ENCODE measurements around the gene GZMM.

Gene GZMM

DNA sequence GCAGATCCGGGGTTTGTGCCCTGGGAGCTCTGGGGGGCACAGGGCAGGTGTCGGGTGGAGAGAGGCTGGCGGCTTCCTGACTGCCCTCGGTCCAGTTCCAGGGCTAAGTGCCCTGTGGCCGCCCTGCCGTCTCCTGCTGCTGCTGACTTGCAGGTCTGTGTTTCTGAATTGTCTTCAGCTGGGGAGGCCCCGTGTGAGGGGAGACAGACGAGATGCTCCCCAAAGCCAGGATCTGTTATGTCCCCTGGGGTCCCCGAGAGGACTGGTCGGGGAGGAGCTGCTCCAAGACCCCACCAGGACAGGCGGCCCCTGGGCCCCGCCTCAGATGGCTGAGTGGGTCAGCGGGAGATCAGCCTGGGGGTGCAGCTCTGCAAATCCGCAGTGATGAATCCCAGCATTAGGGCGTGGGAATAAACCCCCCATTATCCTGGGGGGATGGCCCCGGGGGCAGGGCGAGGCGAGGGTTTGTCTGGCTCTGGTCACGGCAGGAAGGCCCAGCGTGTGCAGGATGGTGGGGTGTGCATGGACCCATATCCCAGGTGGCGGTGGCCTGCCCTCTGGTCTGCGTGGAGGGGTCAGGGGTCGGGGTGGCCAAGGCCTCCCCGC, 50.5 kb downstream of the GZMM start:
- DNase-seq (ENCODE audit: extremely low read depth, insufficient read length): no peak
- no peaks in the 10 kb centered on the region for H3K36me3 ChIP-seq (ENCODE audit: control insufficient read depth, insufficient read depth, low read length)
- TF ChIP-seq, protein P1, sequence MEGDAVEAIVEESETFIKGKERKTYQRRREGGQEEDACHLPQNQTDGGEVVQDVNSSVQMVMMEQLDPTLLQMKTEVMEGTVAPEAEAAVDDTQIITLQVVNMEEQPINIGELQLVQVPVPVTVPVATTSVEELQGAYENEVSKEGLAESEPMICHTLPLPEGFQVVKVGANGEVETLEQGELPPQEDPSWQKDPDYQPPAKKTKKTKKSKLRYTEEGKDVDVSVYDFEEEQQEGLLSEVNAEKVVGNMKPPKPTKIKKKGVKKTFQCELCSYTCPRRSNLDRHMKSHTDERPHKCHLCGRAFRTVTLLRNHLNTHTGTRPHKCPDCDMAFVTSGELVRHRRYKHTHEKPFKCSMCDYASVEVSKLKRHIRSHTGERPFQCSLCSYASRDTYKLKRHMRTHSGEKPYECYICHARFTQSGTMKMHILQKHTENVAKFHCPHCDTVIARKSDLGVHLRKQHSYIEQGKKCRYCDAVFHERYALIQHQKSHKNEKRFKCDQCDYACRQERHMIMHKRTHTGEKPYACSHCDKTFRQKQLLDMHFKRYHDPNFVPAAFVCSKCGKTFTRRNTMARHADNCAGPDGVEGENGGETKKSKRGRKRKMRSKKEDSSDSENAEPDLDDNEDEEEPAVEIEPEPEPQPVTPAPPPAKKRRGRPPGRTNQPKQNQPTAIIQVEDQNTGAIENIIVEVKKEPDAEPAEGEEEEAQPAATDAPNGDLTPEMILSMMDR (IDR thresholded peaks at IDR 0.05; ENCODE audit: insufficient read depth, low read length, poor library complexity, severe bottlenecking): no peak
- H3K27me3 ChIP-seq (replicated peaks; ENCODE audit: control insufficient read depth, insufficient read depth, low read length): no peaks in the 10 kb centered on the region; the same call in 1 of the 2 replicates
- H3K4me3 ChIP-seq (replicated peaks; ENCODE audit: low read depth, low read length): no peak overlapping the region

DNA sequence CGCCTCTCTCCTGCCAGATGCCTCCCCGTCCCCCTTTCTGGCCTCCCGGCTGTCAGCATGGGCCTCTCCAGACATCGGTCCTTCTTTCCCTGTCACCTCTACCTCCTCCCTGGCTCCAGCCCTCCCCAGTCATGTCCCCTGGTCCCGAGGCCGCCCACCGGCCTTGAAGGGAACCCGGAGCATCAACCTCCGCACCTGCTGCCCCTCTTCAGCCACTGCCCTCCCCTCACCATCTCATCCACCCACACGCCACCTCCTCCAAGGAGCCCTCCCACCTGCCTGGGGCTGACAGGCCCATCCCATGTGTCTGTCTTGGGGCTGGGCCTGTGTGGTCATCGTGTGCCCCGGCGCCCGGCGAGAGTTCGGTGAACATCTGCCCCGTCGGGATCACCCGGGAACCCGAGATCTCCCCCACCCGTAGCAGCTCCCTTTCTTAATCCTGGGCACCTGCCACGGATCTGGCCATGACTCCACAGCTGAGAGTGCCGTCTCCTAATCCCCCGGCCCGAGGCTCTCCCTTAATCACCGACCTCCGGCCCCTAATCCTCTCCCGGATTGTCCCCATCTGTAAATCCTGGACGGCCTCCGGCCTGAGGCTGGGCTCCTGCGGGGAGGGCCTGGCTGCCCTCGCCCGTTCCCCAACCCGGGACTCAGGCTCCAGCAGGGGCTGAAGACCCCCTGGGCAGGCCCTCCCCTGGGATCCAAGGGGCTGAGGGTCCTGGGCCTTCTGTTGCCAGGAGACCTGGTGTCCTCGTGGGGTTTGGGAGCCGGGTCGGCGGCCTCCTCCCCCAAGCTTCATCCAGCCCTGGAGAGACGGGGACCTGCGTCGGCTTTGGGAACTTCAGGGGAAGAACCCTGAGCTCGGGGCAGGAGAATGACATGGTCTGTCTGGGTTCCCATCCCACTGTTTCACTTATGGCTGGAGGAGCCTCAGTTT, 51.7 kb downstream of the GZMM start:
- no peaks in the 10 kb centered on the region; the same call in 1 of the 2 replicates for H3K27me3 ChIP-seq (replicated peaks; ENCODE audit: control insufficient read depth, insufficient read depth, low read length)
- TF ChIP-seq, protein P1 (IDR thresholded peaks at IDR 0.05; ENCODE audit: insufficient read depth, low read length, poor library complexity, severe bottlenecking): no peak
- DNase-seq (ENCODE audit: extremely low read depth, insufficient read length): no peak
- no peak overlapping the region for H3K4me3 ChIP-seq (replicated peaks; ENCODE audit: low read depth, low read length)
- no peaks in the 10 kb centered on the region for H3K36me3 ChIP-seq (ENCODE audit: control insufficient read depth, insufficient read depth, low read length)

DNA sequence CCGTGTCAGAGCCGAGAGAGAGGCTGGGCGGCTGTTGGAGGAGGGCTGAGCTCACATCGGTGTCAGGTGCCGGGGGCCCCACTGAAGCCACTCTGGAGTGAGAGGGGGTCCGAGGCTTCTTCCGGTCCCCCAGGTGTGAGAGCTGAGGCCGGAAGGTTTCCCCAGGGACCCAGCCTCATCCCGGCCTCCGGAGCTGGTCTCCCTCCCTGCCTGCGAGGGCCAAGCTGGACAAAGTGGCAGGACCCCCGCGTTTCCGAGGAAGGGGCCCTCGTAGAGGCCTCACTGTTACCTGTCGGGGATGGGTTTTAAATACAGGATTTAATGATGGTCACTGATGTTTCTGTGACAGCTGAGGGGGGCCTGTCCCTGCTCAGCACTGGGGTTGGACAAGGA, 52.4 kb downstream of the GZMM start:
- no peak for DNase-seq (ENCODE audit: extremely low read depth, insufficient read length)
- no peak overlapping the region for H3K4me3 ChIP-seq (replicated peaks; ENCODE audit: low read depth, low read length)
- TF ChIP-seq, protein P1 (IDR thresholded peaks at IDR 0.05; ENCODE audit: insufficient read depth, low read length, poor library complexity, severe bottlenecking): no peak
- H3K27me3 ChIP-seq (replicated peaks; ENCODE audit: control insufficient read depth, insufficient read depth, low read length): no peaks in the 10 kb centered on the region; the same call in 1 of the 2 replicates
- no peaks in the 10 kb centered on the region for H3K36me3 ChIP-seq (ENCODE audit: control insufficient read depth, insufficient read depth, low read length)

DNA sequence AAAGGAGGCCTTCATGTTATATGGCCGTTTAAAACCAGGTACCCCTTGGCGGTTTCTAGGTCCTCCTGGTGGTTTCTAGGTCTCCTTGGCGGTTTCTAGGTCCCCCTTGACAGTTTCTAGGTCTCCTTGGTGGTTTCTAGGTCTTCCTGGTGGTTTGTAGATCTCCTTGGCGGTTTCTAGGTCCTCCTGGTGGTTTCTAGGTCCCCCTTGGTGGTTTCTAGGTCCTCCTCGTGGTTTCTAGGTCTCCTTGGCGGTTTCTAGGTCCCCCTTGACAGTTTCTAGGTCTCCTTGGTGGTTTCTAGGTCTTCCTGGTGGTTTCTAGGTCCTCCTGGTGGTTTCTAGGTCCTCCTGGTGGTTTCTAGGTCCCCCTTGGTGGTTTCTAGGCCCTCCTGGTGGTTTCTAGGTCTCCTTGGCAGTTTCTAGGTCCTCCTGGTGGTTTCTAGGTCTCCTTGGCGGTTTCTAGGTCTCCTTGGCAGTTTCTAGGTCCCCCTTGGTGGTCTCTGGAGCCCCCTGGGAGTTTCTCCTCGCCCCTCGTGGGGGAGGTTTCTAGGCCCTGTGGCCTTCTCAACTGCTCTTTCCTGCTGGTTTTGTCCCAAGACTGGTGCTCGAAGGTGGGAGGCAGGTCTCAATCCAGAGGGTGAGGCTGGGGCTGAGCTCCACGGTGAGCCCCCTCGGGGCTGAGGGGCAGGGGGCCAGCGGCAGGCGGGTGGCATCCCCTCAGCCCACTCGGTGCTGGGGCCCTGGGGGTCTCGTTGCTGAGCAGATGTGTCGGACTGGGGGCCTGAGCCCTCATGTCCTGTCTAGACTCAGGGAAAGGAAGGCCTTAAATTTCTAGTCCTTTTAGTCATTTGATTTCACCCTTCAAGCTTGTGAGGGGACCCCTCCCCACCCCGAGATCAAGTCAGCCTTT, 53.8 kb downstream of the GZMM start:
- no peaks in the 10 kb centered on the region for H3K36me3 ChIP-seq (ENCODE audit: control insufficient read depth, insufficient read depth, low read length)
- TF ChIP-seq, protein P1 (IDR thresholded peaks at IDR 0.05; ENCODE audit: insufficient read depth, low read length, poor library complexity, severe bottlenecking): no peak
- H3K27me3 ChIP-seq (replicated peaks; ENCODE audit: control insufficient read depth, insufficient read depth, low read length): no peaks in the 10 kb centered on the region; the same call in 1 of the 2 replicates
- no peak overlapping the region for H3K4me3 ChIP-seq (replicated peaks; ENCODE audit: low read depth, low read length)
- DNase-seq (ENCODE audit: extremely low read depth, insufficient read length): no peak

All from GM06990 (cell line).